Adrenal gland (tissue), 12 donors: ENCODE results near the gene PRSS8. TPM values are rescaled to one million over a fixed set of nuclear protein-coding genes. Genes with fewer than 3 reads are reported as not detected.

Source experiments
- DNase-seq, 7 donors: peaks; one replicate each; pipeline ENCODE4 v3.0.0-alpha.2; 2019 to 2020
- H3K27ac ChIP-seq, 5 donors: fragments of 200-600 bp; sonication (generic) in 4 of 5; 1 replicate in 3 of 5; 2 replicates in 2 of 5; pipeline versions ENCODE4 v1.5.1 to v1.8.0; 2016 to 2020; ENCODE audit warnings: mild to moderate bottlenecking in 1 of 5
- H3K27me3 ChIP-seq: fragments of 200-600 bp; 2 replicates; pipeline ENCODE4 v1.8.0; 2021
- H3K36me3 ChIP-seq, 2 donors: fragments of 200-600 bp; replicated peaks in 1 of 2; 1 replicate in 1 of 2; 2 replicates in 1 of 2; pipeline versions ENCODE4 v1.5.1 to v1.8.0; 2018 to 2022
- H3K4me1 ChIP-seq, 2 donors: fragments of 200-600 bp; replicated peaks in 1 of 2; 1 replicate in 1 of 2; 2 replicates in 1 of 2; pipeline versions ENCODE4 v1.5.1 to v1.8.0; 2018 to 2021
- H3K4me3 ChIP-seq, 4 donors: fragments of 200-600 bp; sonication (generic) in 3 of 4; one replicate each; pipeline ENCODE4 v1.5.1; 2016 to 2018
- H3K9me3 ChIP-seq, 3 donors: fragments of 200-600 bp; sonication (generic) in 1 of 3; replicated peaks in 1 of 3; 1 replicate in 2 of 3; 2 replicates in 1 of 3; pipeline versions ENCODE4 v1.5.1 to v1.8.0; 2016 to 2021
- CTCF ChIP-seq, 6 experiments: fragments of 450-650 bp in 4 of 6; fragments of 200-600 bp in 2 of 6; sonication (generic) in 1 of 6; IDR thresholded peaks; 1 replicate in 5 of 6; 2 replicates in 1 of 6; pipeline versions ENCODE4 v1.5.1 to v1.8.0; 2016 to 2021; ENCODE audit warnings: antibody characterized with exemption in 6 of 6, mild to moderate bottlenecking in 2 of 6, moderate library complexity in 1 of 6
- POLR2A ChIP-seq, 2 donors: fragments of 450-650 bp; IDR thresholded peaks; one replicate each; pipeline ENCODE4 v1.6.1; 2017; ENCODE audit warnings: antibody characterized with exemption in 2 of 2, mild to moderate bottlenecking in 2 of 2, moderate library complexity in 1 of 2
- WGBS, 4 donors: extraction: QIAGEN DNeasy Blood & Tissue Kit in 2 of 4; methylation state at CpG; one replicate each; pipeline versions ENCODE4 v1.1.5 to v1.1.7; 2013 to 2017; 5-methylcytosine and 5-hydroxymethylcytosine counted together
- intact Hi-C, 2 donors: fragments of 100-400 bp; cut with DNase I; formaldehyde crosslinking; loops; one replicate each; pipeline versions ENCODE4 v1.14.1 to v1.15.0; 2022 to 2023
- polyA plus RNA-seq, 3 donors: library from polyadenylated mRNA; stranded (reverse); fragments of 200-250 nt in 2 of 3; fragments of 350-450 nt in 1 of 3; fragmentation: Illumina TruSeq in 1 of 3; extraction: RNeasy Lipid Tissue Mini Kit (QIAGEN cat#74804) in 1 of 3; gene quantifications; one replicate each; pipeline ENCODE4 v1.2.3, GENCODE V29; 2013 to 2014
- total RNA-seq, 9 donors: library from RNA; depleted of rRNA in 4 of 9; stranded (reverse); fragments of >200 nt in 4 of 9; fragments of 120-200 nt in 1 of 9; fragmentation: NEBNext Ultra II Directional in 1 of 9; extraction: Animal tissue kit (Norgen Biotek cat#: 25700) in 1 of 9; gene quantifications; one replicate each; pipeline versions ENCODE4 v1.1.0 to v1.2.4, GENCODE V29; 2013 to 2023
- donor health status: healthy with polysubstance abuse.
- donor health status: Bipolar disorder and iron deficiency.
- donor health status: DM: yes; HTN: yes; CAD: no.
- donor health status: DM: no; HTN: no; CAD: no.
- donor health status: DM: no; HTN: no; CAD: no.
- donor health status: DM: yes; HTN: yes; CAD: no.

PRSS8 gene
- total and polyA plus RNA-seq, 12 donors: 0.16 to 1.8 (median 0.42) TPM; not detected in 5

- peaks cover 0 to 20% of the 10 kb centered on the region in 2 donors for H3K36me3 ChIP-seq
- no peaks in the 10 kb centered on the region for H3K27me3 ChIP-seq
- H3K4me1 ChIP-seq: peaks cover 5 to 10% of the 10 kb centered on the region in 2 donors
- peak in 1 of 7 donors; percentile 35 for DNase-seq
- TF ChIP-seq POLR2A (IDR thresholded peaks at IDR 0.05): no peak
- no peak for TF ChIP-seq CTCF (IDR thresholded peaks at IDR 0.05)
- intact Hi-C loops: no loop called here
- no peak overlapping the region for H3K4me3 ChIP-seq
- H3K9me3 ChIP-seq: no peaks in the 10 kb centered on the region
- WGBS, 4 donors: 25 to 41% (median 37%) methylated on average over 3 to 5 of the region's 5 CpGs
- H3K27ac ChIP-seq: peak overlapping the region in 1 of 5 donors; percentile 1
These were observed 1.4 kb downstream of the PRSS8 start for GRCh38 chr16:31134091-31134571.

GRCh38 chr16:31133046-31133501 lies 2.5 kb downstream of the PRSS8 start:
- no peak overlapping the region for H3K27ac ChIP-seq
- H3K4me1 ChIP-seq: no peaks in the 10 kb centered on the region
- DNase-seq: no peak
- no peaks in the 10 kb centered on the region for H3K9me3 ChIP-seq
- H3K27me3 ChIP-seq: no peaks in the 10 kb centered on the region
- no peak overlapping the region for H3K4me3 ChIP-seq
- intact Hi-C loops: no loop called here
- peaks cover 0 to 24% of the 10 kb centered on the region in 2 donors for H3K36me3 ChIP-seq
- TF ChIP-seq CTCF (IDR thresholded peaks at IDR 0.05): no peak
- 84 to 95% (median 89%) methylated on average over 6 of the region's 6 CpGs for WGBS, 4 donors

- Histone ChIP-seq H3K4me3 (no peak overlapping the region), H3K27ac (no peak overlapping the region), H3K4me1 (no peaks in the 10 kb centered on the region), H3K27me3 (no peaks in the 10 kb centered on the region), H3K36me3 (peaks cover 0 to 30% of the 10 kb centered on the region in 2 donors), H3K9me3 (no peaks in the 10 kb centered on the region)
- intact Hi-C loops: no loop called here
- no peak for TF ChIP-seq POLR2A (IDR thresholded peaks at IDR 0.05)
- TF ChIP-seq CTCF (IDR thresholded peaks at IDR 0.05): no peak
- no peak for DNase-seq
- WGBS, 4 donors: 85 to 92% (median 90%) methylated on average over 6 to 20 of the region's 20 CpGs
These were observed 3.1 kb downstream of the PRSS8 start for GRCh38 chr16:31132303-31132979.

- no peak overlapping the region for H3K27ac ChIP-seq
- H3K4me1 ChIP-seq: no peaks in the 10 kb centered on the region
- DNase-seq: no peak
- peaks cover 0 to 36% of the 10 kb centered on the region in 2 donors for H3K36me3 ChIP-seq
- TF ChIP-seq POLR2A (IDR thresholded peaks at IDR 0.05) (no peak), CTCF (IDR thresholded peaks at IDR 0.05) (no peak)
- no peak overlapping the region for H3K4me3 ChIP-seq
- 84 to 89% (median 89%) methylated on average over 3 to 5 of the region's 5 CpGs; no CpG with 5 or more reads in 1 of the 4 donors for WGBS, 4 donors
- intact Hi-C loops: no loop called here
- H3K9me3 ChIP-seq: no peaks in the 10 kb centered on the region
- H3K27me3 ChIP-seq: no peaks in the 10 kb centered on the region
These were observed 3.7 kb downstream of the PRSS8 start for GRCh38 chr16:31131841-31132271.
